K562 (cell line): ENCODE measurements around the gene ACTRT1. TPM values are rescaled to one million over a fixed set of nuclear protein-coding genes. Genes with fewer than 3 reads are reported as not detected.

ENCODE experiments used
- CREB3 ChIP-seq: fragments of 450-650 bp; conservative IDR thresholded peaks from 2 replicates; pipeline ENCODE4 v1.6.1; 2016; ENCODE audit warnings: missing genetic modification characterization, low read depth, mild to moderate bottlenecking, missing compliant biosample characterization, moderate library complexity
- CSDE1 ChIP-seq, 2 experiments: fragments of 450-650 bp; IDR thresholded peaks; 2 replicates each; pipeline ENCODE4 v1.6.1; 2016; ENCODE audit warnings: mild to moderate bottlenecking in 1 of 2
- GTF3C2 ChIP-seq: IDR thresholded peaks from 3 replicates; pipeline ENCODE4 v1.6.1; 2011; ENCODE audit warnings: borderline replicate concordance, mild to moderate bottlenecking, moderate library complexity; ENCODE audit not compliant: insufficient read length; ENCODE audit errors: extremely low read depth
- NR0B1 ChIP-seq: fragments of 450-650 bp; IDR thresholded peaks from one replicate; pipeline ENCODE4 v1.6.1; 2018; ENCODE audit warnings: mild to moderate bottlenecking, moderate library complexity; ENCODE audit not compliant: partially characterized antibody
- polyA plus RNA-seq, 8 experiments: library from polyadenylated mRNA; depleted of rRNA in 4 of 8; stranded (reverse) in 5 of 8; unstranded in 3 of 8; fragments of >200 nt; fragmentation: Nextera tagmentation in 2 of 8; fragmentation: Illumina TruSeq in 1 of 8; extraction: Ambion mirVana in 2 of 8; extraction: Trizol in 1 of 8; gene quantifications; 2 replicates each; pipeline versions ENCODE4 v1.2.1 to v1.2.3, GENCODE V29; 2011 to 2014; ENCODE audit warnings: inconsistent platforms in 1 of 8, missing spikeins in 1 of 8
- total RNA-seq, 7 experiments: library from RNA; depleted of rRNA in 6 of 7; stranded (reverse); fragments of >200 nt in 6 of 7; fragmentation: Illumina TruSeq in 2 of 7; extraction: Trizol in 2 of 7; gene quantifications; 2 replicates each; pipeline versions ENCODE4 v1.2.1 to v1.2.3, GENCODE V29; 2011 to 2021; ENCODE audit warnings: low replicate concordance in 1 of 7
- TF ChIP-seq, protein P1 (sequence below): sonication (generic); formaldehyde crosslinking; IDR thresholded peaks from 2 replicates; pipeline ENCODE4 v1.8.1; 2022; ENCODE audit warnings: missing genetic modification reagents

The ACTRT1 gene
- total and polyA plus RNA-seq, 9 of the 15 experiments (the other 6 are each of a cell fraction or from before 2014, with no cell fraction given): not detected

GRCh38 chrX:128051526-128051925, 677 bp downstream of the ACTRT1 start (continued):
- no peak for TF ChIP-seq CREB3 (tag)
- TF ChIP-seq NR0B1: no peak
- TF ChIP-seq CSDE1 (IDR thresholded peaks at IDR 0.05): no peak
- TF ChIP-seq GTF3C2: no peak
- TF ChIP-seq, protein P1, sequence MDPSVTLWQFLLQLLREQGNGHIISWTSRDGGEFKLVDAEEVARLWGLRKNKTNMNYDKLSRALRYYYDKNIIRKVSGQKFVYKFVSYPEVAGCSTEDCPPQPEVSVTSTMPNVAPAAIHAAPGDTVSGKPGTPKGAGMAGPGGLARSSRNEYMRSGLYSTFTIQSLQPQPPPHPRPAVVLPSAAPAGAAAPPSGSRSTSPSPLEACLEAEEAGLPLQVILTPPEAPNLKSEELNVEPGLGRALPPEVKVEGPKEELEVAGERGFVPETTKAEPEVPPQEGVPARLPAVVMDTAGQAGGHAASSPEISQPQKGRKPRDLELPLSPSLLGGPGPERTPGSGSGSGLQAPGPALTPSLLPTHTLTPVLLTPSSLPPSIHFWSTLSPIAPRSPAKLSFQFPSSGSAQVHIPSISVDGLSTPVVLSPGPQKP (CRISPR knock-in tag): no peak
